ENCODE data around the gene PHF12. TPM values are rescaled to one million over a fixed set of nuclear protein-coding genes. Genes with fewer than 3 reads are reported as not detected.

The PHF12 gene
- total and polyA plus RNA-seq, 2 of the 13 experiments (the other 11 are each of a cell fraction or from before 2014, with no cell fraction given), result 9.8 to 17.1 TPM

DNA sequence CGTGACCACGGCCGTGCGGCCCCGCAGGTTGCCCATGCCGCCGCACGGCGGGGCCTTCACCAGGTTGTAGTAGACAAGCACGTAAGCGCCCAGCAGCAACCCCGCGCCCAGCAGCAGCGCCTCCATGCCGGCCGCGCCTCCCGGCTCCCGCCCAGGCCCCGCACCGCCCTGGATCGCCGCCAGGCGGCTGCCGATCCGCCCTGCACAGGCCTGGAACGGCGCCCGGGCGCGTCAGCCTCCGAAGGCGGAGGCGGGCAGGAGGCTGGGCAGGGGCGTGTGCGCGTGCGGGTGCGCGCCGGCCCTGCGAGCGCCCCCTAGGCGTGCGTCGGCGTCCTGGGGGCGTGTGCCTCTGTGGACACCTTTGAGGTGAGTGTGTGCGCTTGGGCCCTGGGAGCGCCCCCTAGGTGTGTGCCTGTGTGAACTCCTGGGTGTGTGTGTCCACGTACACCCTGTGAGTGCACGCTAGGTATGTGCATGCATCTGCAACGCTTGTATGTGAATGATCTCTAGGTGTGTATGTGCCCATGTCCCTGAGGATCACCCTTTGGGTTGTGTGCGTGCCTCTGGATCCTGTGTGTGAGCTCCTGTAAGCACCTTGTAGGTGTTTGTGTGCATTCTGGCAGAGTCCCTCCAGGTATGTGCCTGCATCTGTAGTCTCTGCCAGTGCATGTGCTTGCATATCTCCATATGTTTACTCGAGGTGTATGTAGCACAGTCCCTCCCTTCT lies 48.3 kb downstream of the PHF12 start, which contains the start of gene DHRS13 (continued):
- peak; percentile 86; the same call in 1 of the 2 replicates for TF ChIP-seq ZNF589 (CRISPR knock-in tag; conservative IDR thresholded peaks at IDR 0.05)
- no peak for TF ChIP-seq GATA4 (IDR thresholded peaks at IDR 0.05; ENCODE audit: borderline replicate concordance, low read depth)
- TF ChIP-seq SOX6 (IDR thresholded peaks at IDR 0.05), result no peak
- TF ChIP-seq SOX6 (CRISPR knock-in tag; IDR thresholded peaks at IDR 0.05), result peak; percentile 65; the same call in 1 of the 2 replicates
- TF ChIP-seq RFXANK (CRISPR knock-in tag; IDR thresholded peaks at IDR 0.05), result 0 out of 2 replicates have a peak, but pooled peaks have one; percentile 19
- TF ChIP-seq PTBP1 (IDR thresholded peaks at IDR 0.05; ENCODE audit: low read depth, low read length, poor library complexity, severe bottlenecking), result no peak
- TF ChIP-seq NKX3-1 (CRISPR knock-in tag; IDR thresholded peaks at IDR 0.05), result no peak
- no peak for TF ChIP-seq HMG20B (CRISPR knock-in tag; conservative IDR thresholded peaks at IDR 0.05)
- TF ChIP-seq, protein P1, sequence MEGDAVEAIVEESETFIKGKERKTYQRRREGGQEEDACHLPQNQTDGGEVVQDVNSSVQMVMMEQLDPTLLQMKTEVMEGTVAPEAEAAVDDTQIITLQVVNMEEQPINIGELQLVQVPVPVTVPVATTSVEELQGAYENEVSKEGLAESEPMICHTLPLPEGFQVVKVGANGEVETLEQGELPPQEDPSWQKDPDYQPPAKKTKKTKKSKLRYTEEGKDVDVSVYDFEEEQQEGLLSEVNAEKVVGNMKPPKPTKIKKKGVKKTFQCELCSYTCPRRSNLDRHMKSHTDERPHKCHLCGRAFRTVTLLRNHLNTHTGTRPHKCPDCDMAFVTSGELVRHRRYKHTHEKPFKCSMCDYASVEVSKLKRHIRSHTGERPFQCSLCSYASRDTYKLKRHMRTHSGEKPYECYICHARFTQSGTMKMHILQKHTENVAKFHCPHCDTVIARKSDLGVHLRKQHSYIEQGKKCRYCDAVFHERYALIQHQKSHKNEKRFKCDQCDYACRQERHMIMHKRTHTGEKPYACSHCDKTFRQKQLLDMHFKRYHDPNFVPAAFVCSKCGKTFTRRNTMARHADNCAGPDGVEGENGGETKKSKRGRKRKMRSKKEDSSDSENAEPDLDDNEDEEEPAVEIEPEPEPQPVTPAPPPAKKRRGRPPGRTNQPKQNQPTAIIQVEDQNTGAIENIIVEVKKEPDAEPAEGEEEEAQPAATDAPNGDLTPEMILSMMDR (CRISPR knock-in tag; IDR thresholded peaks at IDR 0.05), result peak; percentile 95
- TF ChIP-seq ZNF468 (CRISPR knock-in tag; IDR thresholded peaks at IDR 0.05), result no peak
- TF ChIP-seq ZNF446 (CRISPR knock-in tag; IDR thresholded peaks at IDR 0.05), result no peak
- TF ChIP-seq, protein P2, sequence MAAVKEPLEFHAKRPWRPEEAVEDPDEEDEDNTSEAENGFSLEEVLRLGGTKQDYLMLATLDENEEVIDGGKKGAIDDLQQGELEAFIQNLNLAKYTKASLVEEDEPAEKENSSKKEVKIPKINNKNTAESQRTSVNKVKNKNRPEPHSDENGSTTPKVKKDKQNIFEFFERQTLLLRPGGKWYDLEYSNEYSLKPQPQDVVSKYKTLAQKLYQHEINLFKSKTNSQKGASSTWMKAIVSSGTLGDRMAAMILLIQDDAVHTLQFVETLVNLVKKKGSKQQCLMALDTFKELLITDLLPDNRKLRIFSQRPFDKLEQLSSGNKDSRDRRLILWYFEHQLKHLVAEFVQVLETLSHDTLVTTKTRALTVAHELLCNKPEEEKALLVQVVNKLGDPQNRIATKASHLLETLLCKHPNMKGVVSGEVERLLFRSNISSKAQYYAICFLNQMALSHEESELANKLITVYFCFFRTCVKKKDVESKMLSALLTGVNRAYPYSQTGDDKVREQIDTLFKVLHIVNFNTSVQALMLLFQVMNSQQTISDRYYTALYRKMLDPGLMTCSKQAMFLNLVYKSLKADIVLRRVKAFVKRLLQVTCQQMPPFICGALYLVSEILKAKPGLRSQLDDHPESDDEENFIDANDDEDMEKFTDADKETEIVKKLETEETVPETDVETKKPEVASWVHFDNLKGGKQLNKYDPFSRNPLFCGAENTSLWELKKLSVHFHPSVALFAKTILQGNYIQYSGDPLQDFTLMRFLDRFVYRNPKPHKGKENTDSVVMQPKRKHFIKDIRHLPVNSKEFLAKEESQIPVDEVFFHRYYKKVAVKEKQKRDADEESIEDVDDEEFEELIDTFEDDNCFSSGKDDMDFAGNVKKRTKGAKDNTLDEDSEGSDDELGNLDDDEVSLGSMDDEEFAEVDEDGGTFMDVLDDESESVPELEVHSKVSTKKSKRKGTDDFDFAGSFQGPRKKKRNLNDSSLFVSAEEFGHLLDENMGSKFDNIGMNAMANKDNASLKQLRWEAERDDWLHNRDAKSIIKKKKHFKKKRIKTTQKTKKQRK (IDR thresholded peaks at IDR 0.05; ENCODE audit: low read length), result no peak
- TF ChIP-seq SUZ12 (IDR thresholded peaks at IDR 0.05; ENCODE audit: low read depth, low read length), result no peak
- TF ChIP-seq MEIS2 (CRISPR knock-in tag; IDR thresholded peaks at IDR 0.05), result no peak
- TF ChIP-seq, protein P3, sequence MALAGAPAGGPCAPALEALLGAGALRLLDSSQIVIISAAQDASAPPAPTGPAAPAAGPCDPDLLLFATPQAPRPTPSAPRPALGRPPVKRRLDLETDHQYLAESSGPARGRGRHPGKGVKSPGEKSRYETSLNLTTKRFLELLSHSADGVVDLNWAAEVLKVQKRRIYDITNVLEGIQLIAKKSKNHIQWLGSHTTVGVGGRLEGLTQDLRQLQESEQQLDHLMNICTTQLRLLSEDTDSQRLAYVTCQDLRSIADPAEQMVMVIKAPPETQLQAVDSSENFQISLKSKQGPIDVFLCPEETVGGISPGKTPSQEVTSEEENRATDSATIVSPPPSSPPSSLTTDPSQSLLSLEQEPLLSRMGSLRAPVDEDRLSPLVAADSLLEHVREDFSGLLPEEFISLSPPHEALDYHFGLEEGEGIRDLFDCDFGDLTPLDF (CRISPR knock-in tag; IDR thresholded peaks at IDR 0.05), result no peak; the same call in 1 of the 2 replicates
- TF ChIP-seq JUND (CRISPR knock-in tag; IDR thresholded peaks at IDR 0.05), result peak; percentile 88
- TF ChIP-seq, protein P4, sequence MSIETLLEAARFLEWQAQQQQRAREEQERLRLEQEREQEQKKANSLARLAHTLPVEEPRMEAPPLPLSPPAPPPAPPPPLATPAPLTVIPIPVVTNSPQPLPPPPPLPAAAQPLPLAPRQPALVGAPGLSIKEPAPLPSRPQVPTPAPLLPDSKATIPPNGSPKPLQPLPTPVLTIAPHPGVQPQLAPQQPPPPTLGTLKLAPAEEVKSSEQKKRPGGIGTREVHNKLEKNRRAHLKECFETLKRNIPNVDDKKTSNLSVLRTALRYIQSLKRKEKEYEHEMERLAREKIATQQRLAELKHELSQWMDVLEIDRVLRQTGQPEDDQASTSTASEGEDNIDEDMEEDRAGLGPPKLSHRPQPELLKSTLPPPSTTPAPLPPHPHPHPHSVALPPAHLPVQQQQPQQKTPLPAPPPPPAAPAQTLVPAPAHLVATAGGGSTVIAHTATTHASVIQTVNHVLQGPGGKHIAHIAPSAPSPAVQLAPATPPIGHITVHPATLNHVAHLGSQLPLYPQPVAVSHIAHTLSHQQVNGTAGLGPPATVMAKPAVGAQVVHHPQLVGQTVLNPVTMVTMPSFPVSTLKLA (IDR thresholded peaks at IDR 0.05), result peak; percentile 48; the same call in 1 of the 2 replicates
- TF ChIP-seq CREB1 (IDR thresholded peaks at IDR 0.05), result peak; percentile 68; the same call in 1 of the 2 replicates
- TF ChIP-seq CREB1 (CRISPR knock-in tag; IDR thresholded peaks at IDR 0.05), result no peak
- TF ChIP-seq, protein P5, sequence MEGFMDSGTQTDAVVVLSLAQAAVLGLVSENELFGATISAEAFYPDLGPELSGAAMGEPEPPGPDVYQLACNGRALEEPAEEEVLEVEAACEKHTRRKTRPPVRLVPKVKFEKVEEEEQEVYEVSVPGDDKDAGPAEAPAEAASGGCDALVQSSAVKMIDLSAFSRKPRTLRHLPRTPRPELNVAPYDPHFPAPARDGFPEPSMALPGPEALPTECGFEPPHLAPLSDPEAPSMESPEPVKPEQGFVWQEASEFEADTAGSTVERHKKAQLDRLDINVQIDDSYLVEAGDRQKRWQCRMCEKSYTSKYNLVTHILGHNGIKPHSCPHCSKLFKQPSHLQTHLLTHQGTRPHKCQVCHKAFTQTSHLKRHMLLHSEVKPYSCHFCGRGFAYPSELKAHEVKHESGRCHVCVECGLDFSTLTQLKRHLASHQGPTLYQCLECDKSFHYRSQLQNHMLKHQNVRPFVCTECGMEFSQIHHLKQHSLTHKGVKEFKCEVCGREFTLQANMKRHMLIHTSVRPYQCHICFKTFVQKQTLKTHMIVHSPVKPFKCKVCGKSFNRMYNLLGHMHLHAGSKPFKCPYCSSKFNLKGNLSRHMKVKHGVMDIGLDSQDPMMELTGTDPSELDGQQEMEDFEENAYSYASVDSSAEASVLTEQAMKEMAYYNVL (CRISPR knock-in tag; IDR thresholded peaks at IDR 0.05; ENCODE audit: borderline replicate concordance), result peak; percentile 38; the same call in 1 of the 2 replicates
- peak; percentile 83 for TF ChIP-seq DMAP1 (CRISPR knock-in tag; IDR thresholded peaks at IDR 0.05)
- no peak; the same call in 1 of the 2 replicates for TF ChIP-seq ISL2 (CRISPR knock-in tag; IDR thresholded peaks at IDR 0.05)
